Measurements from ENCODE around the gene ZNF57.

DNA sequence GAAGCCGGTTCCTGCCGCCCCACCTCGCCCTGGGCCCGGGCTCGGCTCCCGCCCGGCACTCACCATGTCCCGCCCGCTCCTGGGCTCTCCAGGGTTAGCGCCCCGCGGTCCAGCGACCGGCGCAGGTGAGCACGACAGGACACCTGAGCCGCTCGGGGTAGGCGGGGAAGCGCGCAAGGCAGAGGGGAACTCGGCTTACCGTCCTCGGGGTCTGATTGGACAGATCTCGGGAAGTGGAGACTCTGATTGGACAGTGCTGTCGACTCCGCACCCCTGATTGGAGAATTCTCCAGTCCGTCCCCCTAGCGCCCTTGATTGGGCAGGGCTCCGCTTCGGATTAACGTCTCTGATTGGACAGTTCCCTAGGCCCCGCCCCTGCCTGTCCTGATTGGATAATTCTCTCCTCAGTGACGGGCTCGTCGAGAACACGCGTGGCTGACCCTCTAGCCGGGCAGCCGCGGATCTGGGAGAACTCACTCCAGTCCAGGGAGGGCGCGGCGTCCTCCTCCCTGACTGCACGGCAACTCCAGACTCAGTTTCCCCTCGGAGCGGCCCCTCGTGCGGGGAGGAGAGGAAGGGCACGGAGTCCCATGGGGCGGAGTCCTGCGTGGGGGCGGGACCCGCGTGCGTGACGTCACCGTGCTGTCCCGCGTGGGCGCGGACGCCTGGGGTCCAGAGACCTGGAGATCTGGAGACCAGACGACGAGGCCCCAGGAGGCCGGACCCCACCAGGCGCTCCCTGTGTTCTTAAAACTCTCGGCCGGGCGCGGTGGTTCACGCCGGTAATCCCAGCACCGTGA, 44.2 kb downstream of the ZNF57 start, which contains the start of gene ZNF77:
- TF ChIP-seq, protein P1, sequence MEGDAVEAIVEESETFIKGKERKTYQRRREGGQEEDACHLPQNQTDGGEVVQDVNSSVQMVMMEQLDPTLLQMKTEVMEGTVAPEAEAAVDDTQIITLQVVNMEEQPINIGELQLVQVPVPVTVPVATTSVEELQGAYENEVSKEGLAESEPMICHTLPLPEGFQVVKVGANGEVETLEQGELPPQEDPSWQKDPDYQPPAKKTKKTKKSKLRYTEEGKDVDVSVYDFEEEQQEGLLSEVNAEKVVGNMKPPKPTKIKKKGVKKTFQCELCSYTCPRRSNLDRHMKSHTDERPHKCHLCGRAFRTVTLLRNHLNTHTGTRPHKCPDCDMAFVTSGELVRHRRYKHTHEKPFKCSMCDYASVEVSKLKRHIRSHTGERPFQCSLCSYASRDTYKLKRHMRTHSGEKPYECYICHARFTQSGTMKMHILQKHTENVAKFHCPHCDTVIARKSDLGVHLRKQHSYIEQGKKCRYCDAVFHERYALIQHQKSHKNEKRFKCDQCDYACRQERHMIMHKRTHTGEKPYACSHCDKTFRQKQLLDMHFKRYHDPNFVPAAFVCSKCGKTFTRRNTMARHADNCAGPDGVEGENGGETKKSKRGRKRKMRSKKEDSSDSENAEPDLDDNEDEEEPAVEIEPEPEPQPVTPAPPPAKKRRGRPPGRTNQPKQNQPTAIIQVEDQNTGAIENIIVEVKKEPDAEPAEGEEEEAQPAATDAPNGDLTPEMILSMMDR (IDR thresholded peaks at IDR 0.05): peak in 3 of 5 experiments; percentile 26 to 84 (median 80)
- TF ChIP-seq POLR2A (IDR thresholded peaks at IDR 0.05): peak; percentile 42 to 65
